PC-3 (cell line): ENCODE measurements around the gene RAD23B. TPM values are rescaled to one million over a fixed set of nuclear protein-coding genes. Genes with fewer than 3 reads are reported as not detected.
"Not testable (repeated sequence)": the region's sequence is repeated elsewhere in the genome, so short reads cannot be mapped to it uniquely, and the experiment has no call there.

Experiments used
- ATAC-seq: fragments of 200-7000 bp; cut with Tn5 transposase; 2 replicates; pipeline ENCODE4 v1.9.1; 2020; ENCODE audit warnings: mild to moderate bottlenecking, moderate library complexity
- BruUV-seq: library from RNA; stranded (reverse); fragments of 400-500 nt; replicated peaks from 2 replicates; lab custom pipeline; 2021; lab: Mats Ljungman, UMichigan
- CTCF ChIA-PET: fragments of 300-600 bp; sonication (Branson Sonifier 250); formaldehyde crosslinking; loops from one replicate; lab custom pipeline; 2022; ENCODE audit warnings: antibody characterized with exemption; lab: Charles Lee
- POLR2A ChIA-PET: fragments of 300-600 bp; sonication (Branson Sonifier 250); formaldehyde crosslinking; loops from one replicate; lab custom pipeline; 2022; ENCODE audit warnings: antibody characterized with exemption; ENCODE audit not compliant: unreplicated experiment; lab: Charles Lee
- DNase-seq: peaks from one replicate; pipeline ENCODE4 v3.0.0-alpha.2; 2015
- H2AFZ ChIP-seq: fragments of 300-600 bp; sonication (generic); 2 replicates; pipeline ENCODE4 v1.6.0; 2016; ENCODE audit warnings: antibody characterized with exemption, low read length
- H3F3A ChIP-seq: fragments of 300-600 bp; sonication (generic); one replicate; pipeline ENCODE4 v1.6.0; 2017; ENCODE audit warnings: antibody characterized with exemption, low read length, control low read depth, mild to moderate bottlenecking; ENCODE audit not compliant: unreplicated experiment
- H3K27ac ChIP-seq: fragments of 300-600 bp; sonication (generic); 2 replicates; pipeline ENCODE4 v1.5.1; 2016; ENCODE audit warnings: mild to moderate bottlenecking, low read length
- H3K27me3 ChIP-seq: fragments of 300-600 bp; sonication (generic); 2 replicates; pipeline ENCODE4 v1.6.1; 2016; ENCODE audit warnings: low read length, mixed read lengths
- H3K36me3 ChIP-seq: fragments of 300-600 bp; sonication (generic); 2 replicates; pipeline ENCODE4 v1.6.1; 2016; ENCODE audit warnings: low read depth, mixed run types, low read length, mixed read lengths
- H3K4me1 ChIP-seq: fragments of 300-600 bp; sonication (generic); 2 replicates; pipeline ENCODE4 v1.5.1; 2016; ENCODE audit warnings: low read length; ENCODE audit not compliant: insufficient read depth
- H3K4me2 ChIP-seq: fragments of 300-600 bp; sonication (generic); 2 replicates; pipeline ENCODE4 v1.6.0; 2016; ENCODE audit warnings: low read length
- H3K4me3 ChIP-seq: fragments of 300-600 bp; sonication (generic); 2 replicates; pipeline ENCODE4 v1.5.1; 2016; ENCODE audit warnings: mild to moderate bottlenecking, low read length, mixed read lengths
- H3K79me2 ChIP-seq: fragments of 300-600 bp; sonication (generic); 2 replicates; pipeline ENCODE4 v1.6.1; 2017; ENCODE audit warnings: low read length, mixed read lengths
- H3K9ac ChIP-seq: fragments of 300-600 bp; sonication (generic); 2 replicates; pipeline ENCODE4 v1.6.0; 2016; ENCODE audit warnings: mild to moderate bottlenecking, low read length
- H3K9me2 ChIP-seq: fragments of 300-600 bp; sonication (generic); replicated peaks from 2 replicates; pipeline ENCODE4 v1.6.1; 2016; ENCODE audit warnings: mixed run types, low read length, mixed read lengths
- H3K9me3 ChIP-seq: fragments of 300-600 bp; sonication (generic); 2 replicates; pipeline ENCODE4 v1.6.1; 2016; ENCODE audit warnings: low read length, mixed read lengths
- H4K20me1 ChIP-seq: fragments of 300-600 bp; sonication (generic); 2 replicates; pipeline ENCODE4 v1.6.1; 2016; ENCODE audit warnings: low read length, mixed read lengths
- EZH2 ChIP-seq: fragments of 300-600 bp; sonication (generic); IDR thresholded peaks from one replicate; pipeline ENCODE4 v1.6.1; 2017; ENCODE audit warnings: antibody characterized with exemption, mild to moderate bottlenecking, low read length; ENCODE audit not compliant: unreplicated experiment
- EZH2phosphoT487 ChIP-seq: fragments of 300-600 bp; sonication (generic); IDR thresholded peaks from 2 replicates; pipeline ENCODE4 v1.6.1; 2018; ENCODE audit warnings: mild to moderate bottlenecking, antibody characterized with exemption, low read length, borderline replicate concordance
- intact Hi-C: fragments of 100-400 bp; cut with micrococcal nuclease; formaldehyde crosslinking; loops from 2 replicates; pipeline ENCODE4 v1.9.0; 2023
- total RNA-seq: library from RNA; depleted of rRNA; stranded (reverse); fragments of >200 nt; gene quantifications from 2 replicates; pipeline ENCODE4 v1.2.3, GENCODE V29; 2014
- TF ChIP-seq, protein P1 (sequence below): fragments of 300-600 bp; sonication (generic); conservative IDR thresholded peaks from 2 replicates; pipeline ENCODE4 v1.5.1; 2017; ENCODE audit warnings: antibody characterized with exemption, low read depth, mild to moderate bottlenecking, low read length

RAD23B gene
- total RNA-seq, 1 experiment from 2014 or later, result 67.9 TPM

DNA sequence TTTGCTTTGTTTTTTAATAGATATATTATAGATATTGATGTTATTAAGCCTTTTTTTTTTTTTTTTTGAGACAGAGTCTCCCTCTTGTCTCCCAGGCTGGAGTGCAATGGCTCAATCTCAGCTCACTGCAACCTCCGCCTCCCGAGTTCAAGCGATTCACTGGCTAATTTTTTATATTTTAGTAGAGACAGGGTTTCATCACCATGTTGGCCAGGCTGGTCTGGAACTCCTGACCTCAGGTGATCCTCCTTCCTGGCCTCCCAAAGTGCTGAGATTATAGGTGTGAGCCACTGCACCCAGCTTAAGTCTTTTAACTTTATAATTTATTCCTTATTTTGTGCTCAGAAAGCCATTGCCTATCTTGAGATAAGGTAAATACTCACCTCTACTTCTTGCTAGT, 24.2 kb upstream of the RAD23B start:
- H3K4me2 ChIP-seq, result no peak overlapping the region
- H2AFZ ChIP-seq, result no peak overlapping the region
- ATAC-seq (no peak), DNase-seq (no peak)
- no TSS peak for BruUV-seq
- no peaks in the 10 kb centered on the region for H3K9me2 ChIP-seq
- no peak overlapping the region for H3K4me3 ChIP-seq
- H3K79me2 ChIP-seq, result no peaks in the 10 kb centered on the region
- H4K20me1 ChIP-seq, result no peaks in the 10 kb centered on the region
- H3K27ac ChIP-seq, result no peak overlapping the region
- no peaks in the 10 kb centered on the region for H3F3A ChIP-seq
- no peak for TF ChIP-seq EZH2phosphoT487
- TF ChIP-seq EZH2, result no peak
- TF ChIP-seq, protein P1, sequence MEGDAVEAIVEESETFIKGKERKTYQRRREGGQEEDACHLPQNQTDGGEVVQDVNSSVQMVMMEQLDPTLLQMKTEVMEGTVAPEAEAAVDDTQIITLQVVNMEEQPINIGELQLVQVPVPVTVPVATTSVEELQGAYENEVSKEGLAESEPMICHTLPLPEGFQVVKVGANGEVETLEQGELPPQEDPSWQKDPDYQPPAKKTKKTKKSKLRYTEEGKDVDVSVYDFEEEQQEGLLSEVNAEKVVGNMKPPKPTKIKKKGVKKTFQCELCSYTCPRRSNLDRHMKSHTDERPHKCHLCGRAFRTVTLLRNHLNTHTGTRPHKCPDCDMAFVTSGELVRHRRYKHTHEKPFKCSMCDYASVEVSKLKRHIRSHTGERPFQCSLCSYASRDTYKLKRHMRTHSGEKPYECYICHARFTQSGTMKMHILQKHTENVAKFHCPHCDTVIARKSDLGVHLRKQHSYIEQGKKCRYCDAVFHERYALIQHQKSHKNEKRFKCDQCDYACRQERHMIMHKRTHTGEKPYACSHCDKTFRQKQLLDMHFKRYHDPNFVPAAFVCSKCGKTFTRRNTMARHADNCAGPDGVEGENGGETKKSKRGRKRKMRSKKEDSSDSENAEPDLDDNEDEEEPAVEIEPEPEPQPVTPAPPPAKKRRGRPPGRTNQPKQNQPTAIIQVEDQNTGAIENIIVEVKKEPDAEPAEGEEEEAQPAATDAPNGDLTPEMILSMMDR, result no peak
- CTCF ChIA-PET, result no interaction called here
- intact Hi-C loops, result no loop called here
- POLR2A ChIA-PET, result no interaction called here
- no peaks in the 10 kb centered on the region for H3K36me3 ChIP-seq
- peaks cover 8% of the 10 kb centered on the region for H3K4me1 ChIP-seq
- H3K27me3 ChIP-seq, result no peaks in the 10 kb centered on the region
- H3K9ac ChIP-seq, result no peak overlapping the region
- no peaks in the 10 kb centered on the region for H3K9me3 ChIP-seq

DNA sequence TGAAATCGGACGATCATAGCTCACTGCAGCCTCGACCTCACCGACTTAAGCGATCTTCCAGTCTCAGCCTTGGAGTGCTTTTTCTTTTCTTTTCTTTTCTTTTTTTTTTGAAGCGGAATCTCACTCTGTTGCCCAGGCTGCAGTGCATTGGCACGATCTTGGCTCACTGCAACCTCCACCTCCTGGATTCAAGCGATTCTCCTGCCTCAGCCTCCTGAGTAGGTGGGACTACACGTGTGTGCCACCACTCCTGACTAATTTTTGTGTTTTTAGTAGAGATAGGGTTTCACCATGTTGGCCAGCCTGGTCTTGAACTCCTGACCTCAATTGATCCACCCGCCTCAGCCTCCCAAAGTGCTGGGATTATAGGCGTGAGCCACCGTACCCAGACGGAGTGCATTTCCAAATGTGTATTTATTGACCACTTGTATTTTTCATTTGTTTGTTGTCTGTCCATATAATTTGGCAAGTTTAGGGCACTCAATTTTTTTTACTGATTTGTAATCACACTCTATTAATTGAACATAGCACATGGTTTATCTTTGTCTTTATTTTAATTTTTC, 23.2 kb upstream of the RAD23B start:
- H3F3A ChIP-seq, H3K27ac ChIP-seq, H3K9ac ChIP-seq, H3K4me3 ChIP-seq, H3K27me3 ChIP-seq, ATAC-seq, H3K9me2 ChIP-seq, H2AFZ ChIP-seq, DNase-seq, H3K4me1 ChIP-seq, BruUV-seq, CTCF ChIA-PET, H3K36me3 ChIP-seq, H3K9me3 ChIP-seq, H3K79me2 ChIP-seq, intact Hi-C loops, H4K20me1 ChIP-seq: not testable (repeated sequence)
- peak overlapping the region; percentile 26; the same call in 1 of the 2 replicates for H3K4me2 ChIP-seq
- POLR2A ChIA-PET, result interaction anchor here (0.5 kb wide), 1 partner anchor 822 kb away, joined by 5 read pairs; no protein-coding TSS in a partner anchor

DNA sequence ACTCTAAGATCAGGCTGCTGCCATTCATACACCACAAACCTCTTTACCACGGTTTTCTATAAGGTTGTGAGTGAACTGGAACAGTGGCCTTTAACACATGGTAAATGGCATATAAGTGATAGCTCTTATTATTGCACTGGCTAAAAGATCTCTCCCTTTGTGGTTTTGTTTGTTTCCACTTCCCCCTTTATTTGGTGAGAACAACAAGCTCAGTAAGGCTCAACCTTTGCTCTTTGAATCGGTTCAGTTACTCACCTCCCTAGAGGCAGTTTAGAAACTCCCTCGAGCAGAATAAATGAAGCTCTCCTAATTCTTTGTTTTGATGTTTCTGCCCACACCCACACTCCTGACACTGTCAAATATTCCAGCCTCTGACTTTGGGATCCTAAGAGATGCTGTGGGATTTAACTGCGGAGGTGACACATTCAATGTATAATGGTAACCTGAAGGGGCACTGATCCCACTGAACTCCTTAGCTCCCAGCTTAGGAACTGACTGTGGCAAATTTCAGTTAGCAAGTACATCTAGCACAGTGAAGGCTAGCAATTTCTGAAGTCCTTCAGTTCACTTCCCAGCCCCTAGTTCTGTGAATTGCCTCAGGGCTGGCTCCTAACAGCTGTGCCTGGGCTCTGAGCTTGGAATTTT, 22.5 kb upstream of the RAD23B start:
- Histone ChIP-seq H3K9me3 (no peaks in the 10 kb centered on the region), H2AFZ (0 out of 2 replicates have a peak overlapping the region, but pooled peaks have one; percentile 9), H3K27me3 (no peaks in the 10 kb centered on the region), H3K9me2 (no peaks in the 10 kb centered on the region), H3K4me2 (peak overlapping the region; percentile 26; the same call in 1 of the 2 replicates), H3K4me1 (peaks cover 8% of the 10 kb centered on the region), H3F3A (no peaks in the 10 kb centered on the region), H3K79me2 (no peaks in the 10 kb centered on the region), H4K20me1 (no peaks in the 10 kb centered on the region), H3K27ac (no peak overlapping the region), H3K4me3 (no peak overlapping the region), H3K9ac (no peak overlapping the region), H3K36me3 (no peaks in the 10 kb centered on the region)
- DNase-seq, result no peak
- intact Hi-C loops, result no loop called here
- TF ChIP-seq EZH2 (no peak), EZH2phosphoT487 (no peak)
- TF ChIP-seq, protein P1, result no peak
- CTCF ChIA-PET, result no interaction called here
- POLR2A ChIA-PET, result interaction anchor here (0.5 kb wide), 1 partner anchor 823 kb away, joined by 5 read pairs; no protein-coding TSS in a partner anchor
- no peak for ATAC-seq
- no TSS peak for BruUV-seq
